Measurements from ENCODE around the gene SETD7.

The SETD7 gene

GRCh38 chr4:139454111-139455045, 101.6 kb downstream of the SETD7 start, which contains the start of gene RAB33B:
TSS of gene RAB33B (plus strand) at chr4:139454121. CDS start at chr4:139454196, 75 bp downstream.
- TF ChIP-seq, protein P1, sequence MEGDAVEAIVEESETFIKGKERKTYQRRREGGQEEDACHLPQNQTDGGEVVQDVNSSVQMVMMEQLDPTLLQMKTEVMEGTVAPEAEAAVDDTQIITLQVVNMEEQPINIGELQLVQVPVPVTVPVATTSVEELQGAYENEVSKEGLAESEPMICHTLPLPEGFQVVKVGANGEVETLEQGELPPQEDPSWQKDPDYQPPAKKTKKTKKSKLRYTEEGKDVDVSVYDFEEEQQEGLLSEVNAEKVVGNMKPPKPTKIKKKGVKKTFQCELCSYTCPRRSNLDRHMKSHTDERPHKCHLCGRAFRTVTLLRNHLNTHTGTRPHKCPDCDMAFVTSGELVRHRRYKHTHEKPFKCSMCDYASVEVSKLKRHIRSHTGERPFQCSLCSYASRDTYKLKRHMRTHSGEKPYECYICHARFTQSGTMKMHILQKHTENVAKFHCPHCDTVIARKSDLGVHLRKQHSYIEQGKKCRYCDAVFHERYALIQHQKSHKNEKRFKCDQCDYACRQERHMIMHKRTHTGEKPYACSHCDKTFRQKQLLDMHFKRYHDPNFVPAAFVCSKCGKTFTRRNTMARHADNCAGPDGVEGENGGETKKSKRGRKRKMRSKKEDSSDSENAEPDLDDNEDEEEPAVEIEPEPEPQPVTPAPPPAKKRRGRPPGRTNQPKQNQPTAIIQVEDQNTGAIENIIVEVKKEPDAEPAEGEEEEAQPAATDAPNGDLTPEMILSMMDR (IDR thresholded peaks at IDR 0.05) = no peak

- TF ChIP-seq, protein P1 (IDR thresholded peaks at IDR 0.05) = peak; percentile 23; the same call in 1 of the 2 replicates
Measured at GRCh38 chr4:139453371-139454110, 102.5 kb downstream of the SETD7 start.

GRCh38 chr4:139453041-139453370, 103.0 kb downstream of the SETD7 start:
- TF ChIP-seq, protein P1 (IDR thresholded peaks at IDR 0.05) = peak; percentile 47

DNA sequence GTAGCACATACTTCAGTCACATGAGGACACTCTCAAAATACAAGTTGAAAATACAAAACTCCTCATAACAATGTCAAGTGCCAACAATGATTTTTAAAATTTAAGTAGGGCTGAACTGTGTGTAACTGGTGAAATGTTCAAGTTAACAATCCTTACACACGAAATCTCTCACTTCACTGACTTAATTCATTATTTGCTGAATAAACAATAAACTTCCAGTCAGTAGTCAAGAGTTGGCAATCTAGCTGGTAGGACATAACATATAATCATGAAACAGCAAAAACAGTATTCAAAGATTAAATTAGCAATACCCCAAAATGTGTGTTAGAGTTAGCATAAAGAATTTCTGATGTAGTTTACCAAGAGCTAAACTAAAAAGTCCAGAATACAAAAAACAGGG, 104.0 kb downstream of the SETD7 start:
- TF ChIP-seq, protein P1 (IDR thresholded peaks at IDR 0.05) = no peak

- TF ChIP-seq, protein P1 (IDR thresholded peaks at IDR 0.05) = no peak
Measured at GRCh38 chr4:139450586-139450985, 105.4 kb downstream of the SETD7 start.

All from LNCAP (cell line).